Transverse colon (tissue), 4 donors: ENCODE data around the gene MEAF6.

ENCODE experiments used
- EP300 ChIP-seq: sonication (generic); formaldehyde crosslinking; IDR thresholded peaks from one replicate; pipeline ENCODE4 v1.6.1; 2017; ENCODE audit warnings: antibody characterized with exemption, low read depth
- POLR2A ChIP-seq: fragments of 450-650 bp; IDR thresholded peaks from one replicate; pipeline ENCODE4 v1.6.1; 2016; ENCODE audit warnings: antibody characterized with exemption, mild to moderate bottlenecking, moderate library complexity
- POLR2AphosphoS5 ChIP-seq, 3 donors: sonication (generic); formaldehyde crosslinking; IDR thresholded peaks; one replicate each; pipeline ENCODE4 v1.6.1; 2016; ENCODE audit warnings: antibody characterized with exemption in 3 of 3
- TF ChIP-seq, protein P1 (sequence below), 5 experiments: fragments of 200-600 bp in 3 of 5; fragments of 450-650 bp in 2 of 5; sonication (generic) in 3 of 5; IDR thresholded peaks; 1 replicate in 2 of 5; 2 replicates in 3 of 5; pipeline ENCODE4 v1.5.1; 2016 to 2017; ENCODE audit warnings: antibody characterized with exemption in 5 of 5, inconsistent platforms in 3 of 5, mild to moderate bottlenecking in 2 of 5, moderate library complexity in 1 of 5

DNA sequence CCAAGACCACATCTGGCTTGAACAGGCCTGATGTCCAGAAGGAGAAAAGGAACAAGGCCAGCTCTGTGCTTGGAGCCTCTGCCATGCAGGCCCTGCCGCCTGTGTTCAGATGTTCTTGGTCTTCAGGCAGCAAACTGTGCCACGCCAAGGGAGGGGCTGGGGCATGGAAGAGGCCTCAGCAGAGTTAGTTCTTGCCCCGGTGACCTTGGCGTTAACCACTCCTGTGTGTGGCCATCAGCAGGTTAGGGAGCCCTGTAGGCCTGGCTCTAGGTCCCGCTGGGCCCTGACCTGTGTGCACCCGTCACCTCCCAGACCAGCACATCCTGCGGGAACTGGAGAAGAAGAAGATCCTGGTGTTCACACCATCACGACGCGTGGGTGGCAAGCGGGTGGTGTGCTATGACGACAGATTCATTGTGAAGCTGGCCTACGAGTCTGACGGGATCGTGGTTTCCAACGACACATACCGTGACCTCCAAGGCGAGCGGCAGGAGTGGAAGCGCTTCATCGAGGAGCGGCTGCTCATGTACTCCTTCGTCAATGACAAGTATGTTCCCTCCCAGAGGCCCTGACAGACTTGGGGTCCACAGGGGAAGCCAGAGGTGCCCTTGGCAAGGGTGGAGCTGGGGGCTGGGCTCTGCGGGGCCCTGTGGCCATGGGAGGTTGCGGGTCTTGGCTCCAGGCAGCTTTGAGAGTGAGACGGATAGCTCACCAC lies 33.1 kb downstream of the MEAF6 start:
- TF ChIP-seq, protein P1, sequence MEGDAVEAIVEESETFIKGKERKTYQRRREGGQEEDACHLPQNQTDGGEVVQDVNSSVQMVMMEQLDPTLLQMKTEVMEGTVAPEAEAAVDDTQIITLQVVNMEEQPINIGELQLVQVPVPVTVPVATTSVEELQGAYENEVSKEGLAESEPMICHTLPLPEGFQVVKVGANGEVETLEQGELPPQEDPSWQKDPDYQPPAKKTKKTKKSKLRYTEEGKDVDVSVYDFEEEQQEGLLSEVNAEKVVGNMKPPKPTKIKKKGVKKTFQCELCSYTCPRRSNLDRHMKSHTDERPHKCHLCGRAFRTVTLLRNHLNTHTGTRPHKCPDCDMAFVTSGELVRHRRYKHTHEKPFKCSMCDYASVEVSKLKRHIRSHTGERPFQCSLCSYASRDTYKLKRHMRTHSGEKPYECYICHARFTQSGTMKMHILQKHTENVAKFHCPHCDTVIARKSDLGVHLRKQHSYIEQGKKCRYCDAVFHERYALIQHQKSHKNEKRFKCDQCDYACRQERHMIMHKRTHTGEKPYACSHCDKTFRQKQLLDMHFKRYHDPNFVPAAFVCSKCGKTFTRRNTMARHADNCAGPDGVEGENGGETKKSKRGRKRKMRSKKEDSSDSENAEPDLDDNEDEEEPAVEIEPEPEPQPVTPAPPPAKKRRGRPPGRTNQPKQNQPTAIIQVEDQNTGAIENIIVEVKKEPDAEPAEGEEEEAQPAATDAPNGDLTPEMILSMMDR (IDR thresholded peaks at IDR 0.05), result no peak
- TF ChIP-seq POLR2A (no peak), POLR2AphosphoS5 (IDR thresholded peaks at IDR 0.05) (peak in 1 of 3 donors; percentile 19), EP300 (no peak)
